K562 (cell line): Measurements from ENCODE around the gene MEIS2. TPM values are rescaled to one million over a fixed set of nuclear protein-coding genes. Genes with fewer than 3 reads are reported as not detected.

Source experiments
- HMG20A ChIP-seq: fragments of 450-650 bp; formaldehyde crosslinking; conservative IDR thresholded peaks from 2 replicates; pipeline ENCODE4 v1.4.0; 2020; ENCODE audit warnings: mild to moderate bottlenecking, mixed read lengths
- HNRNPLL ChIP-seq: fragments of 200-400 bp; formaldehyde crosslinking; IDR thresholded peaks from 2 replicates; pipeline ENCODE4 v1.6.1; 2017; ENCODE audit warnings: low read length, low read depth, mild to moderate bottlenecking; ENCODE audit not compliant: poor library complexity, severe bottlenecking
- MED1 ChIP-seq: sonication (generic); formaldehyde crosslinking; IDR thresholded peaks from 2 replicates; pipeline ENCODE4 v1.8.1; 2023; ENCODE audit warnings: missing genetic modification reagents, borderline replicate concordance
- NFYB ChIP-seq: IDR thresholded peaks from 2 replicates; pipeline ENCODE4 v1.6.1; 2011; ENCODE audit warnings: mild to moderate bottlenecking, moderate library complexity; ENCODE audit not compliant: insufficient read length; ENCODE audit errors: extremely low read depth
- NR3C1 ChIP-seq: sonication (generic); formaldehyde crosslinking; IDR thresholded peaks from 2 replicates; pipeline ENCODE4 v1.8.1; 2022; ENCODE audit warnings: missing genetic modification reagents
- ZBTB11 ChIP-seq, 3 experiments: fragments of 200-800 bp in 1 of 3; fragments of 250-450 bp in 1 of 3; fragments of 450-650 bp in 1 of 3; sonication (Bioruptor Pico) in 1 of 3; sonication (Bioruptor generic) in 1 of 3; formaldehyde crosslinking in 1 of 3; IDR thresholded peaks; 2 replicates each; pipeline versions ENCODE4 v1.6.1 to v1.8.0; 2016 to 2022; ENCODE audit warnings: mild to moderate bottlenecking in 2 of 3, missing genetic modification characterization in 2 of 3, missing compliant biosample characterization in 1 of 3, moderate library complexity in 1 of 3
- ZNF740 ChIP-seq, 3 experiments: fragments of 200-800 bp in 1 of 3; sonication (Bioruptor generic) in 1 of 3; sonication (generic) in 1 of 3; formaldehyde crosslinking in 1 of 3; IDR thresholded peaks; 2 replicates each; pipeline versions ENCODE4 v1.6.1 to v1.8.0; 2016 to 2022; ENCODE audit warnings: mild to moderate bottlenecking in 2 of 3, missing compliant biosample characterization in 2 of 3, missing genetic modification characterization in 2 of 3, missing genetic modification reagents in 1 of 3
- ZNF780A ChIP-seq: fragments of 250-450 bp; sonication (Bioruptor Pico); IDR thresholded peaks from 2 replicates; pipeline ENCODE4 v1.5.0; 2021; ENCODE audit warnings: mild to moderate bottlenecking
- polyA plus RNA-seq, 8 experiments: library from polyadenylated mRNA; depleted of rRNA in 4 of 8; stranded (reverse) in 5 of 8; unstranded in 3 of 8; fragments of >200 nt; fragmentation: Nextera tagmentation in 2 of 8; fragmentation: Illumina TruSeq in 1 of 8; extraction: Ambion mirVana in 2 of 8; extraction: Trizol in 1 of 8; gene quantifications; 2 replicates each; pipeline versions ENCODE4 v1.2.1 to v1.2.3, GENCODE V29; 2011 to 2014; ENCODE audit warnings: inconsistent platforms in 1 of 8, missing spikeins in 1 of 8
- total RNA-seq, 7 experiments: library from RNA; depleted of rRNA in 6 of 7; stranded (reverse); fragments of >200 nt in 6 of 7; fragmentation: Illumina TruSeq in 2 of 7; extraction: Trizol in 2 of 7; gene quantifications; 2 replicates each; pipeline versions ENCODE4 v1.2.1 to v1.2.3, GENCODE V29; 2011 to 2021; ENCODE audit warnings: low replicate concordance in 1 of 7

The MEIS2 gene
- total and polyA plus RNA-seq, 9 of the 15 experiments (the other 6 are each of a cell fraction or from before 2014, with no cell fraction given): 7.5 to 64.2 (median 22.3) TPM

- TF ChIP-seq ZBTB11 (CRISPR knock-in tag; IDR thresholded peaks at IDR 0.05) (no peak), ZNF740 (CRISPR knock-in tag; IDR thresholded peaks at IDR 0.05) (no peak), ZNF740 (tag; IDR thresholded peaks at IDR 0.05) (no peak), ZNF780A (no peak), HNRNPLL (no peak), MED1 (CRISPR knock-in tag) (no peak), HMG20A (no peak), NR3C1 (CRISPR knock-in tag) (no peak), NFYB (no peak)
Measured at GRCh38 chr15:36977659-36978058, 122.7 kb downstream of the MEIS2 start (continued).
